H7 (cell line): Measurements from ENCODE around the gene APP. TPM values are rescaled to one million over a fixed set of nuclear protein-coding genes. Genes with fewer than 3 reads are reported as not detected.
A peak's percentile ranks its signal among the peaks of the same experiment; 100 is the strongest.
"Not testable (repeated sequence)": the region's sequence is repeated elsewhere in the genome, so short reads cannot be mapped to it uniquely, and the experiment has no call there.

Experiments
- DNase-seq: peaks from one replicate; pipeline ENCODE4 v3.0.0; 2012
- H3K27me3 ChIP-seq: 2 replicates; pipeline ENCODE4 v1.6.0; 2011; ENCODE audit warnings: mild to moderate bottlenecking, low read length; ENCODE audit not compliant: control insufficient read depth, insufficient read depth
- H3K36me3 ChIP-seq: replicated peaks from 2 replicates; pipeline ENCODE4 v1.5.1; 2011; ENCODE audit warnings: low read length; ENCODE audit not compliant: control insufficient read depth, insufficient read depth
- H3K4me3 ChIP-seq: 2 replicates; pipeline ENCODE4 v1.5.1; 2011; ENCODE audit warnings: low read depth, mild to moderate bottlenecking, control low read depth, low read length, moderate library complexity; ENCODE audit not compliant: insufficient read depth
- total RNA-seq: library from RNA; depleted of rRNA; stranded (reverse); fragments of >200 nt; shearing (Covaris generic); gene quantifications from 2 replicates; pipeline ENCODE4 v1.2.3, GENCODE V29; 2014

APP gene
- total RNA-seq, 1 experiment from 2014 or later = 316 TPM

GRCh38 chr21:26091480-26092018, 79.0 kb downstream of the APP start:
- Histone ChIP-seq H3K4me3 (no peak overlapping the region), H3K36me3 (peaks cover 4% of the 10 kb centered on the region; the same call in 1 of the 2 replicates), H3K27me3 (no peaks in the 10 kb centered on the region)
- DNase-seq = peak; percentile 34

DNA sequence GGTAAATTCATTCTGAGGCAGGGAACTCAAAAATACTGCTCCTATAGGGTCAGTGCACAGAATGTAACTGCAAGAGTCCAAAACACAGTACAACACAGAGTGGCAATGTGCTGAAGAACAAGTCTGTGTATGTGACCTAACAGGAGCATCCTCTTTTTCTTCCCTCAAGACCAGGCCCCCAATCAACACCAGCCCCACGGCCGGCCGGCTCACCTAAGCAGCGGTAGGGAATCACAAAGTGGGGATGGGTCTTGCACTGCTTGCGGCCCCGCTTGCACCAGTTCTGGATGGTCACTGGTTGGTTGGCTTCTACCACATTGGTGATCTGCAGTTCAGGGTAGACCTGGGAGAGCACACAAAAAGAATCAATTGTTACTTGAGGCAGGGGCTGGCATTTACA, 80.8 kb downstream of the APP start:
- Histone ChIP-seq H3K27me3 (no peaks in the 10 kb centered on the region), H3K36me3 (peaks cover 4% of the 10 kb centered on the region; the same call in 1 of the 2 replicates), H3K4me3 (no peak overlapping the region)
- no peak for DNase-seq

GRCh38 chr21:26087223-26087918, 83.2 kb downstream of the APP start:
- DNase-seq = no peak
- H3K27me3 ChIP-seq = no peaks in the 10 kb centered on the region
- H3K36me3 ChIP-seq = peaks cover 4% of the 10 kb centered on the region; the same call in 1 of the 2 replicates
- no peak overlapping the region for H3K4me3 ChIP-seq

- H3K36me3 ChIP-seq = peaks cover 4% of the 10 kb centered on the region; the same call in 1 of the 2 replicates
- DNase-seq = no peak
- H3K27me3 ChIP-seq = no peaks in the 10 kb centered on the region
- no peak overlapping the region for H3K4me3 ChIP-seq
Observed at GRCh38 chr21:26085882-26086281, 84.7 kb downstream of the APP start.

- Histone ChIP-seq H3K27me3 (no peaks in the 10 kb centered on the region), H3K36me3 (peaks cover 3% of the 10 kb centered on the region; the same call in 1 of the 2 replicates)
- no peak for DNase-seq
Observed at GRCh38 chr21:26085127-26085526, 85.4 kb downstream of the APP start.

DNA sequence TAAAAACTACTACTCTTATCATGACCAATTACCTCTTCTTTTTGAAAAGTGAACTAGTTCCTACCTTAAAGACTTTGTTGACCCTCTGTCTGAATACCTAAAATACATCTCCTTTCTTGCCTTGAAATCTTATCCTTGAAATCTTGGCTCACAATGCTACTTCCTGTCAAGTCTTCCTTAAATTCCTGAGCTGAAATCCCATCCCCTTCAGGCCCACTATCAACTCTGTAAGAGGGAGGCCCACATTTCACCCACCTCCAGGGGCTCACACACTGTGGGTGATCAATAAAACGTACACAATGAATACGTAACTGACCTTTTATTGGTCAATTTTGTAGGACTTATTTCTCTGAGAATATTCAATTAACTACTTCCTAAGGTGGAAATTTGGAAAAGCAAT, 88.0 kb downstream of the APP start:
- H3K36me3 ChIP-seq = no peaks in the 10 kb centered on the region
- H3K27me3 ChIP-seq = no peaks in the 10 kb centered on the region
- no peak overlapping the region for H3K4me3 ChIP-seq
- peak; percentile 37 for DNase-seq

More at GRCh38 chr21:26085127-26085526, 85.4 kb downstream of the APP start:
- H3K4me3 ChIP-seq = no peak overlapping the region

DNA sequence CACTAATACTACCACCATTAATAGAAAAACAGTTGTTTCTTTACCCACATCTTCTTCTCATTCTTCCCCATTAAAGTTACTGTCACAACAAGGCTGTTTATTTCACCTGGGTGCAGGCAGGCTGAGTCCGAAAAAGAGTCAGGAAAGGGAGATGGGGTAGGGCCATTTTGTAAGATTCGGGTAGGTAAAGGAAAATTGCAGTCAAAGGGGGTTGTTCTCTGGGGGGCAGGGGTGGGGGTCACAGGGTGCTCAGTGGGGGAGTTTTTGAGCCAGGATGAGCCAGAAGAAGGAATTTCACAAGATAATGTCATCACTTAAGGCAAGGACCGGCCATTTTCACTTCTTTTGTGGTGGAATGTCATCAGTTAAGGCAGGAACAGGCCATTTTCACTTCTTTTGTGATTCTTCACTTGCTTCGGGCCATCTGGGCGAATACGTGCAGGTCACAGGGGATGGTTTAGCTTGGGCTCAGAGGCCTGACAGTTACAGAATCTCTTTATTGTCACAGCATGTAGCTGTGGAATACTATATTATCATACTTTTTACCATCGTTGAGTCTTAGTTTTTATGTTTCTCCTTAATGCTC, 89.3 kb downstream of the APP start:
- not testable (repeated sequence) for DNase-seq, H3K4me3 ChIP-seq, H3K36me3 ChIP-seq

DNA sequence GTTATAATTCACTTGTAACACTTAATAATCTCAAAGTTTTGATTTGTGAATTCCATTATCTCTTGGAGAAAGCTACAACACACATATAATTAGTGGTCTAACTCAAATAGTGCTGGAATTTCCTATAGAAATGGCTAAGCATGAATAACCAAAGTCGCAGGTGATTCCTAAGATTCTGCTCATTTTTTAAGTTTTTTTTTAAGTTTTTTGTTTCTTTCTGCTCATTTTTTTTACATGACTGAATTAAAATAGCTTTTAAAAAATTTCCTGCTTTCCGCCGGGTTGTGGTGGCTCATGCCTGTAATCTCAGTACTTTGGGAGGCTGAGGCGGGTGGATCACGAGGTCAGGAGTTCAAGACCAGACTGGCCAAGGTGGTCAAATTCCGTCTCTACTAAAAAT, 90.4 kb downstream of the APP start:
- no peaks in the 10 kb centered on the region for H3K27me3 ChIP-seq
- no peak overlapping the region for H3K4me3 ChIP-seq
- DNase-seq = no peak
- no peaks in the 10 kb centered on the region for H3K36me3 ChIP-seq

More for the DNA sequence above, 89.3 kb downstream of the APP start:
- H3K27me3 ChIP-seq = not testable (repeated sequence)

- H3K27me3 ChIP-seq = no peaks in the 10 kb centered on the region
- DNase-seq = no peak
- no peaks in the 10 kb centered on the region for H3K36me3 ChIP-seq
- H3K4me3 ChIP-seq = no peak overlapping the region
Observed at GRCh38 chr21:26079366-26079765, 91.2 kb downstream of the APP start.

DNA sequence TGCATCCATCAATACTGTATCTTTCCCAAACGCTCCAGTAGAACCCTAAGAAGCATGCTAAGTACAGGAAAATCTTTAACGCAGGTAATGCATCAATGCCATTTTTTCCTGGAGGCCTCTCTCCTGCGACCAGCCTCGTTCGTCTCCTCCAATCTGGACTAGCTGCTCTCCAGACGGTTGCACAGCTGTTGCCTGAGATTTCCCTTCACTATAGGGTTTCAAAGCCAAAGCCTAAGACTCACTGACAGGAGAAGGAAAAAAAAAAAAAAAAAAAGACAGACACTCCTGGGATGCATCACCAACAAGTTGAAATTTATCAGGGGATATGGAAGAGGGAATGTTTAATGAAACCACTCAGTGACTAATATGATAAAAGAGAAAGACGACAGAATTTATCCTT, 93.0 kb downstream of the APP start:
- no peak overlapping the region for H3K4me3 ChIP-seq
- no peak for DNase-seq
- no peaks in the 10 kb centered on the region for H3K27me3 ChIP-seq
- H3K36me3 ChIP-seq = no peaks in the 10 kb centered on the region; the same call in 1 of the 2 replicates

- DNase-seq = no peak
- H3K36me3 ChIP-seq = no peaks in the 10 kb centered on the region; the same call in 1 of the 2 replicates
- no peak overlapping the region for H3K4me3 ChIP-seq
- no peaks in the 10 kb centered on the region for H3K27me3 ChIP-seq
Observed at GRCh38 chr21:26072666-26073615, 97.6 kb downstream of the APP start.

DNA sequence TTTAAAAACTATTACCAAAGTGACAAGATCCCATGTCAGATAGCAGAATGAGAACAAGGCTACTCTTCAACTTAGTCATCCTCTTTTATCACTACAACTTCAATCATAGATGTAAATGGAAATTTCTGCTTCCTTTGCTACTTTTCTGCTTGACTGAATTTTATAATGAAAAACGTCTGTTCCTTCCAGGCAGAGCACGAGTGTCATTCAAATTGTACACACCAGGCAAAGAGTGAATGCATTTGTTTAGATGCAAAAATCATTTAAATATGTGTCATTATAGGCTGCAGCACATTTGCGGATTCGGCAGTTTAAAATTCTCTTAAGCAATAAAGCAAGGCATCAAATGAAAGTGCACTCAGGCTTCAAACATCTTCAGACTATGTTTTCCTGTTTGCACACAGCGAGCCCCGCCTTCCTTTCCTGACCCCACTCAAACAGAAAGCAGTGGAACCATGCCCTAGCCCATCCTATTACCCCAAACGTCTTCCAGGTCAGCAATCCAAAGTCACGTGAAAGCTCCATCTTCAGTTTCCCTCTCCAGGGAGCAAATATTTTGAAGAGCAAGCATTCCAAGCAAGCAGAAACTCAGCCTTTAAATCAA, 99.6 kb downstream of the APP start:
- DNase-seq = peak; percentile 27
- Histone ChIP-seq H3K36me3 (no peaks in the 10 kb centered on the region; the same call in 1 of the 2 replicates), H3K27me3 (no peaks in the 10 kb centered on the region), H3K4me3 (no peak overlapping the region)

- Histone ChIP-seq H3K36me3 (no peaks in the 10 kb centered on the region; the same call in 1 of the 2 replicates), H3K27me3 (no peaks in the 10 kb centered on the region), H3K4me3 (no peak overlapping the region)
- DNase-seq = no peak
Observed at GRCh38 chr21:26070121-26070520, 100.4 kb downstream of the APP start.

DNA sequence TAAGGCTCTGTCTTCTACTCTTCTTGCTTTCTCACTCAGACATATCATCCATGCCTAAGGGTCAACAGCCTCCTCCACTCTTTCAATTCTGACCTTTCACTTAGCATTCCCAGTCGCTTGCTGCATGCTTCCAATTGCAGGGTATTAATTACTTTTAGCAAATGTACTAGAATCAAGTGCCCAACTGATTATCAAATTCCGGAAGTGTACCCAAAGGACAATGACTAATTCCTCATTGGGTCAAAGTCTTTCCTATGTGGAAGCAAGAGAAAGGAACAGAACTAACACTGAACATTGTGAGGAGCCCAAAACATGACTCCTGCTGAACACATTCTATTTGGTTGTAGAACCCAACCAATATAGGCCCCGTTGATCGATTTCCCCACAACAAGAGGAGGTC, 101.8 kb downstream of the APP start:
- no peak overlapping the region for H3K4me3 ChIP-seq
- H3K27me3 ChIP-seq = no peaks in the 10 kb centered on the region
- DNase-seq = no peak
- no peaks in the 10 kb centered on the region; the same call in 1 of the 2 replicates for H3K36me3 ChIP-seq
